ENCODE data around the gene CLSTN1. TPM values are rescaled to one million over a fixed set of nuclear protein-coding genes. Genes with fewer than 3 reads are reported as not detected.

The CLSTN1 gene
- total RNA-seq, 1 donor from 2014 or later = 130 TPM

GRCh38 chr1:9733160-9733789 lies 90.5 kb downstream of the CLSTN1 start:
- H3K4me1 Mint-ChIP-seq (ENCODE audit: low read depth) = no peaks in the 10 kb centered on the region
- H3K27me3 Mint-ChIP-seq = no peaks in the 10 kb centered on the region
- DNase-seq (ENCODE audit: low spot score, unreplicated experiment) = no peak
- H3K27ac Mint-ChIP-seq = no peak overlapping the region
- H3K36me3 Mint-ChIP-seq (ENCODE audit: insufficient read depth) = peaks cover 48% of the 10 kb centered on the region
- TF ChIP-seq, protein P1, sequence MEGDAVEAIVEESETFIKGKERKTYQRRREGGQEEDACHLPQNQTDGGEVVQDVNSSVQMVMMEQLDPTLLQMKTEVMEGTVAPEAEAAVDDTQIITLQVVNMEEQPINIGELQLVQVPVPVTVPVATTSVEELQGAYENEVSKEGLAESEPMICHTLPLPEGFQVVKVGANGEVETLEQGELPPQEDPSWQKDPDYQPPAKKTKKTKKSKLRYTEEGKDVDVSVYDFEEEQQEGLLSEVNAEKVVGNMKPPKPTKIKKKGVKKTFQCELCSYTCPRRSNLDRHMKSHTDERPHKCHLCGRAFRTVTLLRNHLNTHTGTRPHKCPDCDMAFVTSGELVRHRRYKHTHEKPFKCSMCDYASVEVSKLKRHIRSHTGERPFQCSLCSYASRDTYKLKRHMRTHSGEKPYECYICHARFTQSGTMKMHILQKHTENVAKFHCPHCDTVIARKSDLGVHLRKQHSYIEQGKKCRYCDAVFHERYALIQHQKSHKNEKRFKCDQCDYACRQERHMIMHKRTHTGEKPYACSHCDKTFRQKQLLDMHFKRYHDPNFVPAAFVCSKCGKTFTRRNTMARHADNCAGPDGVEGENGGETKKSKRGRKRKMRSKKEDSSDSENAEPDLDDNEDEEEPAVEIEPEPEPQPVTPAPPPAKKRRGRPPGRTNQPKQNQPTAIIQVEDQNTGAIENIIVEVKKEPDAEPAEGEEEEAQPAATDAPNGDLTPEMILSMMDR (IDR thresholded peaks at IDR 0.05; ENCODE audit: unreplicated experiment) = no peak
- no peak overlapping the region for H3K4me3 Mint-ChIP-seq (ENCODE audit: low read depth)
- H3K9me3 Mint-ChIP-seq (ENCODE audit: low read depth) = no peaks in the 10 kb centered on the region

DNA sequence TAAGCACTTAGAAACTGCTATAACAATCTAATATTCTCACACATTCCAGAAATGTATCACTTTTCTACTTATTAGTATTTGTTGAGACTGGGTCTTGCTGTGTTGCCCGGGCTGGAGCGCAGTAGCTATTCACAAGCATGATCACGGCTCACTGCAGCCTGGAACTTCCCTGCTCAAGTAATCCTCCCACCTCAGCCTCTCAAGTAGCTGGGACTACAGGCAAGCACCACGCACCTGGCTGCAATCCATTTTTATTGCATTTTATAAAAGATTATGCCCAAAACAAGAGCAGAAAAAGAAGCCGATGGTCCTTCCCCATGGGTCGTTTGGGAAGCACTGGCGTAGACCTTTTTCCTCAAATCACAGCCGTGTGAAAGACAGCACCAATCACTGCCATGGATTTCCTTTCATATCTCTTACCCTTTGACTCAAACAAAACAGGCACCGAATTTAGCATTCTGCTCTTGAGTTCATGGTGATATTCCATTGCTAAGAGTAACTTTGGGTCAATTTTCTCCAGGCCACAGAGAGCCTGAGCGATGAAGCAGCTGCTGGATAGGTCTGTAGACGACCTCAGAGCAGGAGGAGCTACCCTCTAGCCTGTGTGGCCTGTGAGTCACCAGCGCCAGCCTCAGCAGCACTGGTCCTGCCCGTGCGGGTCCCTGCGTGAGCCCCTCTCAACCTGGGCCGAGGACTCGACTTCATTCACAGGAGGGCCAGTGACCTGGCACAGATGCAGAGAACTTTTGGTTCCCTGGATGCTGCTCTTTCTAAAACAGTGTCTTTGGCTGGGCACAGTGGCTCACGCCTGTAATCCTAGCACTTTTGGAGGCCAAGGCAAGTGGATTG lies 91.4 kb downstream of the CLSTN1 start:
- Mint-ChIP-seq H3K9me3 (ENCODE audit: low read depth) (no peaks in the 10 kb centered on the region), H3K27ac (no peak overlapping the region), H3K4me3 (ENCODE audit: low read depth) (no peak overlapping the region), H3K27me3 (no peaks in the 10 kb centered on the region), H3K36me3 (ENCODE audit: insufficient read depth) (peaks cover 51% of the 10 kb centered on the region), H3K4me1 (ENCODE audit: low read depth) (no peaks in the 10 kb centered on the region)
- TF ChIP-seq, protein P1 (IDR thresholded peaks at IDR 0.05; ENCODE audit: unreplicated experiment) = no peak
- no peak for DNase-seq (ENCODE audit: low spot score, unreplicated experiment)

GRCh38 chr1:9731561-9731960 lies 92.2 kb downstream of the CLSTN1 start:
- TF ChIP-seq, protein P1 (IDR thresholded peaks at IDR 0.05; ENCODE audit: unreplicated experiment) = no peak
- Mint-ChIP-seq H3K27me3 (no peaks in the 10 kb centered on the region), H3K4me3 (ENCODE audit: low read depth) (no peak overlapping the region), H3K27ac (no peak overlapping the region), H3K9me3 (ENCODE audit: low read depth) (no peaks in the 10 kb centered on the region), H3K4me1 (ENCODE audit: low read depth) (no peaks in the 10 kb centered on the region), H3K36me3 (ENCODE audit: insufficient read depth) (peaks cover 52% of the 10 kb centered on the region)
- no peak for DNase-seq (ENCODE audit: low spot score, unreplicated experiment)

GRCh38 chr1:9731051-9731537 lies 92.7 kb downstream of the CLSTN1 start:
- TF ChIP-seq, protein P1 (IDR thresholded peaks at IDR 0.05; ENCODE audit: unreplicated experiment) = no peak
- Mint-ChIP-seq H3K4me1 (ENCODE audit: low read depth) (no peaks in the 10 kb centered on the region), H3K27ac (no peak overlapping the region), H3K27me3 (no peaks in the 10 kb centered on the region), H3K9me3 (ENCODE audit: low read depth) (no peaks in the 10 kb centered on the region), H3K36me3 (ENCODE audit: insufficient read depth) (peaks cover 52% of the 10 kb centered on the region), H3K4me3 (ENCODE audit: low read depth) (no peak overlapping the region)
- no peak for DNase-seq (ENCODE audit: low spot score, unreplicated experiment)

DNA sequence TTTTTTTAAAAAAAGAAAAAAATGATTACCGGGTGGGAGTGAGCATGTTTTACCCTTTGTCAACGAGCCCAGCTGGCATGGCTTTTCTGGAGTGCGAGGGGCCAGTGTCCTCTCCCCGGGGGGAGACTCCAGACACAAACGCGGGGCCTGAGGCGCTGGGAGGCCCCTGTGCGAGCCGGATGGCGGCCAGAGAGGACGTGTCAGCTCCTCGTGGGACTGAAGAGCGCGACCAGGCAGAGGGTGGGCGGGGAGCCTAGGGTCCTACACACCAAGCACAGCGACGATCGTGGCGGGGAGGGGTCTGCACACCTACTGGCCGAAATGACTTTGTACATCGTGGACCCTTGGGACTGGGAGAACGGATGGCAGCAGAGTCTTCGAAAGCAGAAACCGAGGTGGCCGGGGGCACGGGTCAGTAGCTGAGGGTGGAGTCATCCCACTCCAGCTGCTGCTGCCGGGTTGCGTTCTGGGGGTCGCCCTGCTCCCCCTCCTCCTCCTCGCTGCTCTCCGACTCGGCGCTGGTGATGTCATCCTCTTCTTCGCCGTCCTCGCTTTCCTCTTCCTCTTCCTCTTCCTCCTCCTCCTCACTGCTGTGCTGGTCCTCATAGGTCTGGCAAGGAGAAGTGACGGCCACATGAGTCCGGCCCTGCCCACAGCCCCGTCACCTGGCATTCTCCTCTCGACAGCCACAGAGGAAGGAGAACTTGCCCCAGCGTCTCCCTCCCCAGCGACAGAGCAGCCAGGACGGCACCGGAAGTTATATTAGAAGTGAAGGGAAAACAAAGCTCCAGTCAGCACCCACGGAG lies 93.5 kb downstream of the CLSTN1 start:
- Mint-ChIP-seq H3K27me3 (no peaks in the 10 kb centered on the region), H3K27ac (no peak overlapping the region), H3K36me3 (ENCODE audit: insufficient read depth) (peaks cover 49% of the 10 kb centered on the region), H3K4me1 (ENCODE audit: low read depth) (no peaks in the 10 kb centered on the region), H3K9me3 (ENCODE audit: low read depth) (no peaks in the 10 kb centered on the region), H3K4me3 (ENCODE audit: low read depth) (no peak overlapping the region)
- no peak for DNase-seq (ENCODE audit: low spot score, unreplicated experiment)
- TF ChIP-seq, protein P1 (IDR thresholded peaks at IDR 0.05; ENCODE audit: unreplicated experiment) = no peak
